Immature natural killer cell (primary cell): ENCODE data around the gene SAYSD1. TPM values are rescaled to one million over a fixed set of nuclear protein-coding genes. Genes with fewer than 3 reads are reported as not detected.
A peak's percentile ranks its signal among the peaks of the same experiment; 100 is the strongest.
"Not testable (repeated sequence)": the region's sequence is repeated elsewhere in the genome, so short reads cannot be mapped to it uniquely, and the experiment has no call there.

Source experiments
- DNase-seq, 3 donors: peaks; one replicate each; pipeline ENCODE4 v3.0.0; 2022; ENCODE audit warnings: mixed read lengths in 1 of 3
- H3K27ac Mint-ChIP-seq, 6 donors: one replicate each; pipeline ENCODE4 v1.8.0; 2020; ENCODE audit warnings: mixed read lengths in 6 of 6, mild to moderate bottlenecking in 5 of 6, inconsistent platforms in 4 of 6, moderate library complexity in 3 of 6
- H3K27me3 Mint-ChIP-seq, 3 donors: one replicate each; pipeline ENCODE4 v1.8.0; 2020 to 2021; ENCODE audit warnings: low read depth in 3 of 3, mild to moderate bottlenecking in 3 of 3, mixed read lengths in 3 of 3, moderate library complexity in 3 of 3, inconsistent platforms in 1 of 3
- H3K36me3 Mint-ChIP-seq, 3 donors: one replicate each; pipeline ENCODE4 v1.8.0; 2020; ENCODE audit warnings: mixed read lengths in 3 of 3, inconsistent platforms in 2 of 3, mild to moderate bottlenecking in 2 of 3
- H3K4me1 Mint-ChIP-seq, 2 donors: one replicate each; pipeline ENCODE4 v1.8.0; 2020; ENCODE audit warnings: inconsistent platforms in 2 of 2, mild to moderate bottlenecking in 2 of 2, mixed read lengths in 2 of 2, moderate library complexity in 1 of 2
- H3K4me3 Mint-ChIP-seq, 5 donors: one replicate each; pipeline ENCODE4 v1.8.0; 2020; ENCODE audit warnings: mild to moderate bottlenecking in 5 of 5, mixed read lengths in 5 of 5, inconsistent platforms in 3 of 5, moderate library complexity in 3 of 5
- H3K9me3 Mint-ChIP-seq, 6 donors: one replicate each; pipeline ENCODE4 v1.8.0; 2020; ENCODE audit warnings: mild to moderate bottlenecking in 6 of 6, mixed read lengths in 6 of 6, inconsistent platforms in 4 of 6, moderate library complexity in 3 of 6
- polyA plus RNA-seq, 3 donors: library from polyadenylated mRNA; unstranded; fragments of 300-500 nt; fragmentation: Illumina TruSeq; gene quantifications; one replicate each; pipeline ENCODE4 v1.2.3, GENCODE V29; 2021

The SAYSD1 gene, protein sequence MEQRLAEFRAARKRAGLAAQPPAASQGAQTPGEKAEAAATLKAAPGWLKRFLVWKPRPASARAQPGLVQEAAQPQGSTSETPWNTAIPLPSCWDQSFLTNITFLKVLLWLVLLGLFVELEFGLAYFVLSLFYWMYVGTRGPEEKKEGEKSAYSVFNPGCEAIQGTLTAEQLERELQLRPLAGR
- 10 to 100 TPM; 10.4 to 17.4 (median 16.1) TPM for polyA plus RNA-seq

DNA sequence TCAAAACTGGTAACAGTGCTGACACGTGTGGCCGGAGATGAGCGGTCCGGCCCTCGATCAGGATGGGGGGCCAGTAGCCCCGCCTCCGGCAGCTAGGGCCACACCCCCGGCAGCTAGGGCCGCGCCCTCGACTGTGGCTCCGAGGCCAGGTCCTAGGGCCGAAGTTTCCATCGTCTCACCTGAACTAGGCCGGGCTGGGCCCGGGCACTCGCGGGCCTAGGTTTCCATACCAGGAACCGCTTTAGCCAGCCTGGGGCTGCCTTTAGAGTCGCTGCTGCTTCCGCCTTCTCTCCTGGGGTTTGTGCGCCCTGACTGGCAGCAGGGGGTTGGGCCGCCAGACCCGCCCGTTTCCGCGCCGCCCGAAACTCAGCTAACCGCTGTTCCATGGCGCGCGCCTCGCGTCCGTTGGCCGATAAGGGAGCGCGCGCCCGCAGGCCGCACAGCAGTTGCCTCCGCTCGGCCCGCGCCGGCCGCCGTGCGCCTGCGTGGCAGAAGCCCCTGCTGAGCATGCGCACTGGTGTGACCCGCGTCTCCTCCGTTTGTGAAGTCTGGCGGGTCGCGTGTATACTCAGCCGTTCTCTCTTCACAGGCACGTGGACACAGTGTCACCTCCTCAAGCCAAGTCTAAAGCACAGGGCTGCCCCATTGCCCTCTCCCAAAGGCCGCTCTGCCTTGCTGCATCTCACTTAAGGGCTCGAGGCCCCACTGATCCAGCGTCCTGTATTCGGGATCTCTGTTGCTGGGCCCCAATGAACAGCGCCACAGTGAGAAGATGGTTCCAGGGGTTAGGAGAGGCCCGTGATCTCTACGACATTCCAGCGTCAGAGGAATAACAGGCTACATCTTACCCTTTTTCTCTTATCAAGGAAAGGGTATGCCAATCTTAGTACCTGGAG is at the start of gene SAYSD1:
Gene SAYSD1, minus strand, starts transcription at position 483 of the 896 bp plus-strand sequence. Its CDS starts 97 bp downstream, at position 386.
- Mint-ChIP-seq H3K27ac (peak within 1 kb of the TSS; percentile 89 to 99 (median 98)), H3K9me3 (no peaks in the 10 kb centered on the region), H3K4me3 (peak within 1 kb of the TSS; percentile 95 to 99 (median 97)), H3K27me3 (peaks cover 5 to 9% (median 7%) of the 10 kb centered on the region in 3 donors), H3K36me3 (peaks cover 4 to 15% (median 7%) of the 10 kb centered on the region in 3 donors), H3K4me1 (peaks cover 14 to 43% of the 10 kb centered on the region in 2 donors)
- DNase-seq: peak; percentile 94 to 96 (median 96)

DNA sequence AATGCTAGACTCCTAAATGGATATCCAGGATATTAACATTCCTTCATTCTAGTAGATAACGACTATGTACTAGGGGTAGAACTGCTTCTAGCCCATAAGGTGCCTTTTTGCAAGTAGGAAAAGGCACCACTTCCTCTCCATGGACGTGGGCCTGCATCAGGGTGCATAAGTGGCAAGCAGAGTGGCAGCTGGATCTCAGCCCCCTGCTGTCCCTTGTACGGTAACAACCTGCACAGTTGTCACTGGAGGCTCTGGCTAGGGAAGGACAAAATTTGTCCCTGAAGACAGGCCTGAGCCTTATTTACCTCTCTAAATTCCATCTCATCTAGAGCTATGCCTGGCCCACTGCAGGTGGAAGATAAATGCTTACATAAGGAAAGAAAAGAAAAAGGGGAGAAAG is 42.5 kb upstream of the SAYSD1 start:
- H3K9me3 Mint-ChIP-seq: no peaks in the 10 kb centered on the region
- H3K27ac Mint-ChIP-seq: no peak overlapping the region
- H3K4me1 Mint-ChIP-seq: no peaks in the 10 kb centered on the region
- no peak overlapping the region for H3K4me3 Mint-ChIP-seq
- H3K36me3 Mint-ChIP-seq: peaks cover 0 to 5% (median 0%) of the 10 kb centered on the region in 3 donors
- DNase-seq: no peak
- H3K27me3 Mint-ChIP-seq: peaks cover 0 to 2% (median 1%) of the 10 kb centered on the region in 3 donors

DNA sequence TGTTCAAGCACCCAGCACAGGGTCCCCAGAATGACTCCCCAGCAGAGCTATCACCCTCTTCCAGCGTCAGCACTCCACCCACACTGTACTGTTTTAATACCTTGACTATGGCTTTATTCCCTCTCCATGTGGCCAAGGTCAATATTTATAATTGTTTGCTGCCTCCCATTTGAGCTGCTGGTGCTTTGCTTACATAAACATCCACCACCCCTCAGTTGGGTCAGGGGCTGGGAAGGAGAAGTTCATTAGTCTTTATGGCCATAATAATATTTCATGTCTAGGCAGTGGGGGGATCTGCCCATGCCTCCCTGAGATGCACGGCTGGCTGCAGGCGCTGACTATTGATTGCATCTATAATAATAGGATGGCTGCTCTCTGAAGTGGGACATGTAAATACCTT is 41.8 kb upstream of the SAYSD1 start:
- DNase-seq: no peak
- Mint-ChIP-seq H3K9me3 (no peaks in the 10 kb centered on the region), H3K27ac (no peak overlapping the region), H3K27me3 (peaks cover 0 to 2% (median 1%) of the 10 kb centered on the region in 3 donors), H3K4me3 (no peak overlapping the region), H3K36me3 (peaks cover 0 to 5% (median 0%) of the 10 kb centered on the region in 3 donors), H3K4me1 (no peaks in the 10 kb centered on the region)

DNA sequence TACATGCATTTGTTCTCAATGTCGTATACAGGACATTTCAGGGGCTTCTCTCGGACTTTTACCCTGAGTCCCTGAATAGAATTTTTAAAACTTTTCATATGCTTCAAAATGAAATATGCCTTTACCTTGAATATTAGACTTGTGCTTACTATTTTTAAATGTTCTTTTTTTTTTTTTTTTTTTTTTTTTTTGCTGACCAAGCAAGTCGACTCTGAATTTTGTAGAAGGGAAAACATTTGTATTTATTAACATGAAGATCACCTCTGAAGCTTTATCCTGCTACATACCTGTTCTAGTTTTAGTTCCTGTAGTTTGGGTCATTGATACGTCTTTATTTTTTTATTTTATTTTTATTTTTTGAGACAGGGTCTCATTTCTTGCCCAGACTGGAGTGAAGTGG is 39.7 kb upstream of the SAYSD1 start:
- Mint-ChIP-seq H3K27ac (no peak overlapping the region), H3K27me3 (peaks cover 3 to 9% (median 4%) of the 10 kb centered on the region in 3 donors), H3K4me3 (no peak overlapping the region), H3K4me1 (no peaks in the 10 kb centered on the region), H3K9me3 (no peaks in the 10 kb centered on the region), H3K36me3 (no peaks in the 10 kb centered on the region)
- DNase-seq: no peak

DNA sequence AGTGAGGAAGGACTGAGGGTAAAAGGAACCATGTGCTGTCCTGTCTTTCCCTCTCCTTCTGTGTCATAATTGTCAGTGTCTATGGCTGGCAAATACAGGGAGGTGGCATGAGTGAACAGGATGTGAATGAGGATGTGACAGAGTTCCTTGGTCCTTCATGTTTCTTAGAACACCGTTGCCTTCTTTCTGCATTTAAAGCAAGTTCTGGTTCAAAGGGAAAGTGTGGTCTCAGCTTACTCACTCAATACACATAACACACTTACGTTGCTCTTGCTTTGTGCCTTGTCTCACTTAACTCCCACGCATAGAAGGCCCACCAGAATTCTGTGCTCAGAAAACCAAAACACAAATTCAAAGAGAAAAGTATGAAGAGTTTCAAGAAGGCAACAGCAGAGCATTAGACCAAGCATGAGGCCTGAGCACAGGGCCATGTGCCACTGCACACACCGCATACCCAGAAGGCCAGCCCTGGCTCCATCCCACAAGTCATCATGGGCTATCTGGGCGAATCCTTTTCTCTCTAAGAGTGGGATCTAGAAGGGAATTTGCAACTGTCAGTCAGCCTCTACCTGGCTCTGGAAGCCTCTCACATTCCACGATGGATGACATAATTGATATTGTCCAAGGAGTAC is 38.9 kb upstream of the SAYSD1 start:
- no peaks in the 10 kb centered on the region for H3K4me1 Mint-ChIP-seq
- H3K36me3 Mint-ChIP-seq: no peaks in the 10 kb centered on the region
- no peaks in the 10 kb centered on the region for H3K9me3 Mint-ChIP-seq
- no peak overlapping the region for H3K4me3 Mint-ChIP-seq
- H3K27ac Mint-ChIP-seq: no peak overlapping the region
- peaks cover 3 to 9% (median 5%) of the 10 kb centered on the region in 3 donors for H3K27me3 Mint-ChIP-seq
- DNase-seq: no peak

DNA sequence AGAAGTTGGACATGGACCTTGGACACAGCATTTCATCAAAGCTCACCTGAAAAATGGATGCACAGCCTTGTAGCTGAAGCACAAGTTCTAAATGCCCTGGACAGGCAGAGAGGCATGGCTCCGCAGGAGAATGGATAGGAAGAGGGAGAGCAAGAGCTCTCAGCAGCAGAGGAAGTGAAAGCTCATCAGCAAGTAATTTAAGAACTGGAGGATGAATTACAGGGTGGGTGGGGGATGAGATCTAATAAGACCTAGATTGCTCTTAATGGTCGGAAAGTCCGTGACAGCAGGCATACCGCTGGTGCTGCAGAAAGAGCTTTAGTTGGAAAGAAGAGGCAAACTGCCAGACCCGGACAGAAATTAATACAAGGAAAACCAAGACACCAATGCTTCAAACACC is 37.3 kb upstream of the SAYSD1 start:
- Mint-ChIP-seq H3K27ac (no peak overlapping the region), H3K9me3 (no peaks in the 10 kb centered on the region), H3K36me3 (no peaks in the 10 kb centered on the region), H3K4me1 (no peaks in the 10 kb centered on the region), H3K4me3 (no peak overlapping the region), H3K27me3 (peaks cover 1 to 11% (median 10%) of the 10 kb centered on the region in 3 donors)
- DNase-seq: no peak

DNA sequence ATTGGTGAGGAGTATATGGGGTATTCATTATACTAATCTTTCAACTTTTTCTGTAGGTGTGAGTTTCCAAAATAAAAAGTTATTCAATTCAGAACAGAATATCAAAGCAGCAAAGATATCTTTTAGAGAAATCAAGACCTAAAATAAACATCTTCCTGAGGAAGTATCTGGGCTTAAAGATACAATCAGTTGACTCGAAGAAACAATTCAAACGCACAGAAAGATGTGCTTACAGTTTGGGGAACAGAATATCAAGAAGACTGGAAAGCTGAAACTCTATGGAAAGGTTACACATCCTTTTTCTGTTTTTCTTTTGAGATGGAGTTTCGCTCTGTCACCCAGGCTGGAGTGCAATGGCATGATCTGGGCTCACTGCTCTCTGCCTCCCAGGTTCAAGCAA is 36.2 kb upstream of the SAYSD1 start:
- peaks cover 1 to 11% (median 10%) of the 10 kb centered on the region in 3 donors for H3K27me3 Mint-ChIP-seq

DNA sequence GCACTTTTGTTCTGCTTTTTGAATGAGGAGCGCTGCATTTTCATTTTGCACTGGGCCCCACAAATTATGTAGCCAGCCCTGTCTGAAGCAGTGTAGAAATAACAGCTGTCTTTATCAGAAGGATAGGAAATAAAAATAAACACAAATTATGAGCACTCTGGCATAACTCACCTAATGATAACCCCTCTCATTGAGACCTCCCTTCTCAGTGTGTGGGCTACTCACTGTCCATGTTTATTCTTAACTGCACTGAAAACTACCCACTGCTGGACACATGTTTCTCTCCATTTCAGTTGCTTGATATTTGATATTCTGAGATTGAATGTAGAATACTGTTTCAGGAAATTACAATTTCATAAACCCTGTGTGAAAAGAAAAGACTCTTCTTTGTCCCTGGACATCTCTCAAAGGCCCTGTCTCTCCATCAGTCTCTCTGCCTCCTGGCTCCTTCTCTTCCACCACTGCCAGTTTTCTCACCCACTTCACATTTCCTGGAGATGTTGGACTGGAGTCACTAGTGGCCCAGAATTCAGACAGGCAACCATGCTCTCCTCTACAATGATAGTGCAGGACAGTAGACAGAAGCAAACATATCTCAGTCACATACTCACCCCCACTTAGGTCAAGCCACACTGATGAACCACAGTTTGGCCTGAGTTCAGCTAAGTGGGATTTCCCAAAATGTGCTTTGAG is 29.6 kb upstream of the SAYSD1 start:
- no peak overlapping the region for H3K4me3 Mint-ChIP-seq
- no peak overlapping the region for H3K27ac Mint-ChIP-seq
- H3K4me1 Mint-ChIP-seq: no peaks in the 10 kb centered on the region
- H3K27me3 Mint-ChIP-seq: peaks cover 3 to 12% (median 11%) of the 10 kb centered on the region in 3 donors
- peaks cover 0 to 2% (median 0%) of the 10 kb centered on the region in 6 donors for H3K9me3 Mint-ChIP-seq
- H3K36me3 Mint-ChIP-seq: no peaks in the 10 kb centered on the region
- no peak for DNase-seq

More for the DNA sequence above, 36.2 kb upstream of the SAYSD1 start:
- Mint-ChIP-seq H3K4me3 (no peak overlapping the region), H3K36me3 (no peaks in the 10 kb centered on the region), H3K9me3 (no peaks in the 10 kb centered on the region), H3K27ac (no peak overlapping the region), H3K4me1 (no peaks in the 10 kb centered on the region)
- no peak for DNase-seq

DNA sequence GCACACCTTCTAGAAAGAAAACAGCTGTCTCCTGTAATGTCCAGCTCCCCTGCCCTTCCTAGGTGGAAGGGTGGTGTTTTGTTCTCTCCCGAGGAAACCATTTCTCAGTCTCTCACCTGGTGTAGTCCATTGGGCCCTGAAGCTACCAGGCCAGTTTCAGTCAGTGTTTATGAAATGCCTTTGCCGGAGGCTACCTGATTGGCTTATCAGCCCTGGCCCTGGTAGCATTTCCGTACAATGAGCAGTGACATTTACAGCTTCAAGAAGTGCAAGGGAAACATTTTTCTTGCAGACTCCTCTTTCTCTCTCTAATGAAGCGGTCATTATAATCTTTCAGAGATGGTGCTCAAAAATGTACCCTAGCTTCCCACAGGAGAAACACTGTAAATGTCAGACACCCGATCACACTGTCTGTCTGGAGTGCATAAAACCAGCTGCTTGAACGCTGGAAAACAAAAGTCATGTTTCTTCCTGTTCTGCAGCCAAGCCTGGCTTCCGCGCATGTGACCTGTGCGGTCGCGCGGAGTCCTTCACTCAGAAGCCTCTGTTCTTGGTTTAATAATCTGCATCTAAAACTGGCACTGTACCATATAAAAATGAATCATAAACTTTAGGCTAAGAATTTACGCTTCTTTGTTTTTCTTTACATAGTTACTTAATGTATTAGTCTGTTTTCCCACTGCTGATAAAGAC is 28.4 kb upstream of the SAYSD1 start:
- no peaks in the 10 kb centered on the region for H3K36me3 Mint-ChIP-seq
- no peak for DNase-seq
- H3K9me3 Mint-ChIP-seq: peaks cover 0 to 9% (median 0%) of the 10 kb centered on the region in 6 donors
- peaks cover 3 to 15% (median 9%) of the 10 kb centered on the region in 3 donors for H3K27me3 Mint-ChIP-seq
- H3K27ac Mint-ChIP-seq: peak overlapping the region in 1 of 6 donors; percentile 42
- no peaks in the 10 kb centered on the region for H3K4me1 Mint-ChIP-seq
- peak overlapping the region in 1 of 5 donors; percentile 64 for H3K4me3 Mint-ChIP-seq

DNA sequence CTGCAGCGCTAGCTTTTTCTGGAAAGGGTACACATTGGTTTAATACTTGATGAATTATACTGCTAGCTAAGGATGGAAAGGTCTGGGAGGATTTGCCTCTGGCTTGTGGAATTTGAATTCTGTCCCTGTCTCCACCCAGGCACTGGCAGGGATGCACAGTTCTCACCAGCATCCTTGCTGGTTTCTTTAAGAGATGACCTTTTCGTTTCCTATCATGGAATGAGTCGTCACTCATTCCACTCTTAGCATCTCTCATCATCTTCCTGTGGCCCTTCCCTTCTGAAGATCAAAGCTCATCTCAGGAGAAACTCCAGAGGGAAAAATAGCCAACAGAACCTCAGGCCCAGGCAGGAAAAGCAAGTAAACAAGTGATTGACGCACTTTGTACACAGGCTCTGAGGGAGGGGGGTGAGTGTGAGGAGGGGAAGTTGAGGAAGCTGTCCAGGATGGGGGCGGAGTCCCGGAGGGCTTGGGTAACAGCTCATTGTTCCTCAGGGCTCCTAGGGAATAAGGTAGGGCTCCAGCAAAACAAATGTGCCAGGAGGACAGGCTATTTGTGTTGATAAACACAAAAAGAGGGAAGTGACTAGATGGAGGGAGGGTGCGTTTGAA is 25.7 kb upstream of the SAYSD1 start:
- no peak overlapping the region for H3K4me3 Mint-ChIP-seq
- H3K4me1 Mint-ChIP-seq: no peaks in the 10 kb centered on the region
- no peaks in the 10 kb centered on the region for H3K36me3 Mint-ChIP-seq
- no peak for DNase-seq
- no peak overlapping the region for H3K27ac Mint-ChIP-seq
- peaks cover 0 to 24% (median 4%) of the 10 kb centered on the region in 6 donors for H3K9me3 Mint-ChIP-seq
- peaks cover 7 to 12% (median 8%) of the 10 kb centered on the region in 3 donors for H3K27me3 Mint-ChIP-seq

DNA sequence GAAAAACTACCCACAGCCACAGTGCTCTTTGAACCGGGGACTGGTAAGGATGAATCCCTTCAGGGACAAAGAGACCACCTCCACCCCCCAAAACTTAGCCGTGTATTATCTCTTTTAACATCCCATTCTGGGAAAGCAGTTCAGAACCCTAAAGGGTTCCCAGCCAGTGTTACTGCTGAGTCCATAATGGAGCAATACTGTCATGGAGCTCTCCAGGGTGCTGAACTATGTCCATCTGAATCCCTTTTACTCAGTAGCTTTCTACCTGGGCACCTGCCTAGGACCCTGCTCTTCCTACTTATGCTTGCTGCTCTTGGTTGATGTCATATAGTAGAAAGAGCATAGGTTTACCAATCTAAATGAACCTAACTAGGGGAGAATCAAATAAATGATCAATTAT is 22.3 kb upstream of the SAYSD1 start:
- Mint-ChIP-seq H3K9me3 (peaks cover 0 to 24% (median 4%) of the 10 kb centered on the region in 6 donors), H3K36me3 (no peaks in the 10 kb centered on the region), H3K4me1 (no peaks in the 10 kb centered on the region), H3K27ac (no peak overlapping the region), H3K4me3 (no peak overlapping the region), H3K27me3 (peaks cover 7 to 10% (median 8%) of the 10 kb centered on the region in 3 donors)
- DNase-seq: peak; percentile 3 to 22 (median 11)

DNA sequence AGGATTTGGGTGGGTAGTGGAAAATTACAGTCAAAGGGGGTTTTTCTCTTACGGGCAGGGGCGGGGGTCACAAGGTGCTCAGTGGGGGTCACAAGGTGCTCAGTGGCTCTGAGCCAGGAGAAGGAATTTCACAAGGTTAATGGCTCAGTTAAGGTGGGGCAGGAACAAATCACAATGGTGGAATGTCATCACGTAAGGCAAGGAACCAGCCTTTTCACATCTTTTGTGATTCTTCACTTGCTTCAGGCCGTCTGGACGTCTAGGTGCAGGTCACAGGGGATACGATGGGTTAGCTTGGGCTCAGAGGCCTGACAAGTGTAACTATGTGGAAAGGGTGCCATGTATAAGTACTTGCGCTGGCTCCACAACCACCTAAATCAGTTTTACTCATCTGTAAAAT is 21.2 kb upstream of the SAYSD1 start:
- not testable (repeated sequence) for DNase-seq, H3K36me3 Mint-ChIP-seq, H3K27ac Mint-ChIP-seq, H3K4me3 Mint-ChIP-seq, H3K4me1 Mint-ChIP-seq
- H3K9me3 Mint-ChIP-seq: peaks cover 0 to 24% (median 5%) of the 10 kb centered on the region in 6 donors
- H3K27me3 Mint-ChIP-seq: peaks cover 8 to 15% (median 10%) of the 10 kb centered on the region in 3 donors
